ENCODE data around the gene GNA15.
"Not testable (repeated sequence)": the region's sequence is repeated elsewhere in the genome, so short reads cannot be mapped to it uniquely, and the experiment has no call there.

Gene GNA15

DNA sequence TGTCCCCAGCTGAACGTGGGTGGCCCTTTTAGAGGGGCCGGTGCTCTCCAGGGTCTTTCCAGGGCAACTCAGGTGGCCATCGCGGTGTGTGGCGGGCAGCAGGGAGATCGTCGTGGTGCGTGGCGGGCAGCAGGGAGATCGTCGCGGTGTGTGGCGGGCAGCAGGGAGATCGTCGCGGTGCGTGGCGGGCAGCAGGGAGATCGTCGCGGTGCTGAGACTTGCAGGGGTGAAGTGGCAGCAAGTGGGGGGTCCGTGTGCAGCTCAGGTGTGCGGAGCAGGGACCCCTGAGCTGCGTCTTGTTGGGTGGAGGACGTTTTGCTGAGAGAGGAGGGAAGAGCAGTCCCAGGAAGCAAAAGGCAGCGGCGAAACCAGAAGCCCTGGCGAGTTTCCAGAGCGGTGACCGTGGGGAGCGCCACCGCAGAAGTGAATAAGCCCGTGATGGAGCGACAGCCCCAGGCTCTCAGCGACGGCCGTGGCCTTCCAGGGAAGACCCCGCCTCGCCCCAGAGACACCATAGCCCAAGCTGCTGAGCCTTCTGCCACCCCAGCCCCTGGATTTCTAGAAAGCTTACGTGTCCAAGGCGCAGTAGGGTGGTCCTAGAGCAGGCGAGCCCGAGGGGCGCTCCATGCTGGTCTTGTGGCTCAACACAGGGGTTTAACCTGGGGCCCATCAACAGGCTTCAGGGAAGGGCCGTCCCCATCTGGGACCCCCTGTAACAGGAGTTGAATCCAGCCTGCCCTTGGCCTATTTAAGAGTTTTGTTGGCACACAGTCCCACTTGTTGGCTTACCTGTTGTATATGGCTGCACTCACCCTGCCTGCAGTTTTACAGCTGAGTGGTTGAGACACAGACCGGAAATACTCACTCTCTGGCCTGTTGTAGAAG is 55.3 kb downstream of the GNA15 start:
- no peak for DNase-seq (ENCODE audit: low read depth in 2 of 2)

- not testable (repeated sequence) for DNase-seq (ENCODE audit: low read depth in 2 of 2)
Measured at GRCh38 chr19:3191806-3192104, 55.9 kb downstream of the GNA15 start.

GRCh38 chr19:3192228-3192635 is 56.4 kb downstream of the GNA15 start:
- DNase-seq (ENCODE audit: low read depth in 2 of 2), result no peak

DNA sequence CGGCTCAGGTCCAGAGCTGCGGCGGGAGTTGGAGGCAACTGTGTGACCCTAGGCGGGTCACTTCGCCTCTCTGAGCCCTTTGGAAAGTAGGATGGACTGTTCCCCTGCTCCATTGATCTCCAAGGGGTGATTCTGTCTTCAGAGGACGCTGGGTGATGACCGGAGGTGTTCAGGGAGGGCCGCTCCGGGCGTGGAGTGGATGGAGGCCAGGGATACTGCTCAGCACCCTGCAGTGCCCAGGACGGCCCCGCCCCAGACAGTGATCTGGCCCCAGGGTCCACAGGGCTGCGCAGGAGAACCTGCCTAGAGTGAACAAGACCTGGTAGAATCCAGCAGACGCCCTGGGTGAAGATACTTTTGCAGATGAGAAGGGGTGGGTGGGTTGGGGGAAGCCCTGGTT is 56.9 kb downstream of the GNA15 start:
- DNase-seq (ENCODE audit: low read depth in 2 of 2), result no peak

DNA sequence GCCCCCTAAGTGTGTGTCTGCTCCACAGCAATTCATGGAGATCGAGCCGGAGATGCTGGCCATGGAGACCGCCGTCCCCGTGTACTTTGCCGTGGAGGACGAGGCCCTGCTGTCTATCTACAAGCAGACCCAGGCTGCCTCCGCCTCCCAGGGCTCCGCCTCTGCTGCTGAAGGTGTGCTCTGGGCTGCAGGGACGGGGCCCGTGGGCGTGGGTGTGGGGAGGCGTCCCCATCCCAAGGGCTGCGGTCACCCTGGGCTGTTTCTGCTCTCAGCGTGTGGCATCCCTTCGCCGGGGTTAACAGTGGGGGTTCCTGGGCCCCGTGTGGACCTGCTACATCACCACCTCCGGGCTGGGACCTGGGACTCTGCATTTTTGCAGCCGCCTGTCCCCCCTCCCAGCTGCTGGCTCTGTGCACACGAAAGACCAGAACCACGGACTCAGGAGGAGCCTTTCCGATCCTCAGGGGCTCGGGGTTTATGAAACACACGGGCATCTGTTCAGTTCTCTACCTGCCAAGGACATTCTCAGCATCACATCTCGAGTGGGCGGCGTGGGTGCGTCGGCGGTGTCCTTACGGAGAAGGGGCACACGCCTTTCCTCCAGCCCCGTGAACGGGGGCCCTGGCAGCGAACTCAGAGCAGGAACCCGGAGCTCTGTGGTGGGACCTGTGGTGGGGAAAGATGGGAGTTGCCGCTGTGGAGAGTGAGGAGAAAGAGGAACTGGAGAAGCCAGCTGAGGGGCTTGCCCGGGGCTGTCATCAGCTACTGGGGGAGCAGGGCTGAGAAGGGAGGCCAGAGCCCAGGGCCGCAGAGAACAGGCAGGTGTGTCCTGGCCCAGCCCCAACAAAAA is 57.6 kb downstream of the GNA15 start:
- DNase-seq (ENCODE audit: low read depth in 2 of 2), result no peak

GRCh38 chr19:3194106-3195087 is 58.6 kb downstream of the GNA15 start:
- no peak for DNase-seq (ENCODE audit: low read depth in 2 of 2)

GRCh38 chr19:3196064-3196932 is 60.5 kb downstream of the GNA15 start:
- DNase-seq (ENCODE audit: low read depth in 2 of 2), result no peak

DNA sequence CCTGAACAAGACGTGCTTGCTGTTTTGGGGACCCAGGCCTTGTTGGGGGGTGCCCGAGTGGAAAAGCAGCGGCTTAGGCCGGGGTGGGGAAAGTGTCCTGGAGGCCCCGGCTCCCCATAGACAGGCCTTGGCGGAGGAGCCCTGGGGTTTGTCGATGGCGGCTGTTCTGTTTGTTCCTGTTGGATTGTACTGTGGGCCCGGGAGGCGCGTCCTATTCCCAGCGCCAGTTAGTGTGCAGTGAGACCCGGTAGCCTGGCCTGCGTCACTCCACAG is 61.0 kb downstream of the GNA15 start:
- no peak for DNase-seq (ENCODE audit: low read depth in 2 of 2)

GRCh38 chr19:3198901-3199700 is 63.3 kb downstream of the GNA15 start:
- no peak for DNase-seq (ENCODE audit: low read depth in 2 of 2)

DNA sequence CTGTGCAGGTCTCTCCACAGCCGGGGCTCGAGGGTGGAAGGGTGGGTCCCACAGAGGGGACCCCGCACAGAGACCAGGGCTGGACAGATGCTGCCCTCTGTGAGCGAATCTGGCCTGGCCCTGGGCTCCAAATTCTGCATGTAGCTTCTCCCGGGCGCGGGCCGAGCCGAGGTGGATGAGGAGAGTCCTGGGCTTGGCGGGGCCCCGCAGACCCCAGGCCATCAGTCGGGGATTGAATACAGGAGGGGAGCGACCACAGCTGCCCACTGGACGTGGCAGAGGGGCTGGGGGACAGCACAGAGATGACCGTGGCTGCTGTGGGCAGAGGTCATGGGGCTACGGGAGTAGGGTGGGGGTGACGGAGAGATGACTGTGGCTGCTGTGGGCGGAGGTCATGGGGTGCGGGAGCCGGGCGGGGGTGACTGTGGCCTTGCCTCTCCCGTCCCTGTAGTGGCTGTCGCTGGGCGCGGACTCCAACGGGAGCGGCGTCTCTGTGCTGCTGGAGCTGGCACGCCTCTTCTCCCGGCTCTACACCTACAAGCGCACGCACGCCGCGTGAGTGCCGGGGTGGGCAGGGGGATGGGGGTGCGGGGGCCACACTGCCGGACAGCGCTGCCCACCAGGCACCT is 65.4 kb downstream of the GNA15 start:
- DNase-seq (ENCODE audit: low read depth in 2 of 2), result no peak

GRCh38 chr19:3201911-3202310 is 66.1 kb downstream of the GNA15 start:
- DNase-seq (ENCODE audit: low read depth in 2 of 2), result no peak

DNA sequence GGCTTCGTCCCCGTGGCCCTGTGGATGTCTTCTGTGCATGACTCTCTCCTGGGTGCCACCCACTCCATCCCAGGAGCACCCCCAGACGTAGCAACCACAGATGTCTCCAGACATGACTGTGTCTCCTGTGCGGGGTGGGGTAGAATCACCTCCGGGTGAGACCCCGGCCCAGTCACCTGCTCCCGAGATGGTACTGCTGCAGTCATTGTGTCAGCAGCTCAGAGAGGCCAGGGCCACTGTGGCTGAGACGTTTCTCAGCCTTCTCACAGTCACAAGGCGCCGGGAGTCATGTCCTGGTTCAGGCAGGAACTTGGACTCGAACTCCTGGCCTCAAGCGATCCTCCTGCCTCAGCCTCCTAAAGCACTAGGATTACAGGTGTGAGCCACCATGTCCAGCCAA is 66.5 kb downstream of the GNA15 start:
- no peak for DNase-seq (ENCODE audit: low read depth in 2 of 2)

- not testable (repeated sequence) for DNase-seq (ENCODE audit: low read depth in 2 of 2)
Measured at GRCh38 chr19:3202895-3203294, 67.1 kb downstream of the GNA15 start.

GRCh38 chr19:3203805-3204645 is 68.2 kb downstream of the GNA15 start:
- DNase-seq (ENCODE audit: low read depth in 2 of 2), result no peak

- no peak for DNase-seq (ENCODE audit: low read depth in 2 of 2)
Measured at GRCh38 chr19:3204646-3205275, 68.9 kb downstream of the GNA15 start.

- DNase-seq (ENCODE audit: low read depth in 2 of 2), result no peak
Measured at GRCh38 chr19:3206216-3206953, 70.6 kb downstream of the GNA15 start.

DNA sequence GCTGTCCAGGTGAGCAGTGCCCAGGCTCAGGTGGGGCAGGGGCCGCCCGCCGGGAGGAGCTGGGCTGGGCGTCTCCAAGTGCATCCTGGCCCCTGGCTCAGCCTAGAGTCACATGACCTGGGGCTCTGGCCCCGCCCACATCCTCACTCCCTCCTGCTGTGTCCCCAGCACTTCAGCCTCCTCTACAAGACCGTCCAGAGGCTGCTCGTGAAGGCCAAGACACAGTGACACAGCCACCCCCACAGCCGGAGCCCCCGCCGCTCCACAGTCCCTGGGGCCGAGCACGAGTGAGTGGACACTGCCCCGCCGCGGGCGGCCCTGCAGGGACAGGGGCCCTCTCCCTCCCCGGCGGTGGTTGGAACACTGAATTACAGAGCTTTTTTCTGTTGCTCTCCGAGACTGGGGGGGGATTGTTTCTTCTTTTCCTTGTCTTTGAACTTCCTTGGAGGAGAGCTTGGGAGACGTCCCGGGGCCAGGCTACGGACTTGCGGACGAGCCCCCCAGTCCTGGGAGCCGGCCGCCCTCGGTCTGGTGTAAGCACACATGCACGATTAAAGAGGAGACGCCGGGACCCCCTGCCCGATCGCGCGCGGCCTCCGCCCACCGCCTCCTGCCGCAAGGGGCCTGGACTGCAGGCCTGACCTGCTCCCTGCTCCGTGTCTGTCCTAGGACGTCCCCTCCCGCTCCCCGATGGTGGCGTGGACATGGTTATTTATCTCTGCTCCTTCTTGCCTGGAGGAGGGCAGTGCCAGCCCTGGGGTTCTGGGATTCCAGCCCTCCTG is 71.8 kb downstream of the GNA15 start:
- DNase-seq (ENCODE audit: low read depth in 2 of 2), result no peak
